IMR-90 (cell line): ENCODE results near the gene SNX25. TPM values are rescaled to one million over a fixed set of nuclear protein-coding genes. Genes with fewer than 3 reads are reported as not detected.

ENCODE experiments used
- ATAC-seq: fragments of 200-7000 bp; cut with Tn5 transposase; 2 replicates; pipeline ENCODE4 v1.9.1; 2020; ENCODE audit warnings: low read depth, mild to moderate bottlenecking, moderate library complexity
- BruUV-seq: library from RNA; stranded (reverse); fragments of 400-500 nt; replicated peaks from 2 replicates; lab custom pipeline; 2021; lab: Mats Ljungman, UMichigan
- CTCF ChIA-PET: fragments of 300-600 bp; formaldehyde crosslinking; extraction: SDS; loops from one replicate; lab custom pipeline; 2021; ENCODE audit warnings: antibody characterized with exemption; lab: Yijun Ruan, JAX
- POLR2A ChIA-PET: fragments of 300-600 bp; sonication (Branson Sonifier 250); formaldehyde crosslinking; loops from one replicate; lab custom pipeline; 2022; ENCODE audit warnings: antibody characterized with exemption; ENCODE audit not compliant: unreplicated experiment; lab: Charles Lee
- DNase-seq: peaks from one replicate; pipeline ENCODE4 v3.0.0; 2013
- H2AFZ ChIP-seq: replicated peaks from 2 replicates; pipeline ENCODE3; 2013; ENCODE audit warnings: low read length, mild to moderate bottlenecking; ENCODE audit not compliant: poor library complexity
- H2AK5ac ChIP-seq: 2 replicates; pipeline ENCODE4 v1.6.1; 2013; ENCODE audit warnings: low read depth, low read length, inconsistent platforms
- H2AK9ac ChIP-seq: replicated peaks from 2 replicates; pipeline ENCODE3; 2013; ENCODE audit warnings: mild to moderate bottlenecking, low read depth, low read length, moderate library complexity; ENCODE audit not compliant: poor library complexity
- H2BK120ac ChIP-seq: 2 replicates; pipeline ENCODE4 v1.6.1; 2013; ENCODE audit warnings: low read depth, low read length, inconsistent platforms
- H2BK15ac ChIP-seq: 3 replicates; pipeline ENCODE4 v1.6.1; 2013; ENCODE audit warnings: low read depth, low read length, inconsistent platforms
- H2BK20ac ChIP-seq: 2 replicates; pipeline ENCODE4 v1.6.1; 2013; ENCODE audit warnings: low read depth, mild to moderate bottlenecking, inconsistent platforms, low read length, moderate library complexity
- H2BK5ac ChIP-seq: 2 replicates; pipeline ENCODE4 v1.6.1; 2013; ENCODE audit warnings: mild to moderate bottlenecking, low read depth, low read length, inconsistent platforms; ENCODE audit not compliant: poor library complexity, severe bottlenecking
- H3K14ac ChIP-seq: replicated peaks from 2 replicates; pipeline ENCODE4 v1.6.1; 2013; ENCODE audit warnings: low read depth, low read length, inconsistent platforms
- H3K18ac ChIP-seq: 2 replicates; pipeline ENCODE4 v1.6.1; 2013; ENCODE audit warnings: low read depth, low read length, control low read depth
- H3K23ac ChIP-seq: 2 replicates; pipeline ENCODE4 v1.6.1; 2013; ENCODE audit warnings: low read depth, low read length, inconsistent platforms
- H3K27ac ChIP-seq: 2 replicates; pipeline ENCODE4 v1.5.1; 2013; ENCODE audit warnings: mild to moderate bottlenecking, control low read depth, low read length; ENCODE audit not compliant: insufficient read depth
- H3K27me3 ChIP-seq: 2 replicates; pipeline ENCODE4 v1.6.1; 2013; ENCODE audit warnings: low read length; ENCODE audit not compliant: control insufficient read depth, insufficient read depth
- H3K36me3 ChIP-seq: 2 replicates; pipeline ENCODE4 v1.6.1; 2013; ENCODE audit warnings: low read length, mixed read lengths; ENCODE audit not compliant: control insufficient read depth, insufficient read depth
- H3K4ac ChIP-seq: 2 replicates; pipeline ENCODE4 v1.6.1; 2013; ENCODE audit warnings: low read depth, low read length, inconsistent platforms
- H3K4me1 ChIP-seq: 2 replicates; pipeline ENCODE4 v1.6.1; 2013; ENCODE audit warnings: low read length, mixed read lengths; ENCODE audit not compliant: control insufficient read depth, insufficient read depth
- H3K4me2 ChIP-seq: 2 replicates; pipeline ENCODE4 v1.6.1; 2013; ENCODE audit warnings: low read depth, mild to moderate bottlenecking, control low read depth, low read length, moderate library complexity
- H3K4me3 ChIP-seq: 2 replicates; pipeline ENCODE4 v1.5.1; 2013; ENCODE audit warnings: low read depth, mild to moderate bottlenecking, control low read depth, low read length, moderate library complexity; ENCODE audit not compliant: insufficient read depth
- H3K56ac ChIP-seq: 2 replicates; pipeline ENCODE4 v1.6.1; 2013; ENCODE audit warnings: low read length, inconsistent platforms; ENCODE audit not compliant: insufficient read depth; ENCODE audit errors: extremely low read depth
- H3K79me1 ChIP-seq, 2 experiments: 2 replicates each; pipeline ENCODE4 v1.6.1; 2013; ENCODE audit warnings: low read length in 2 of 2, inconsistent platforms in 1 of 2, low read depth in 1 of 2
- H3K9ac ChIP-seq: 2 replicates; pipeline ENCODE4 v1.6.1; 2013; ENCODE audit warnings: low read depth, low read length, control low read depth
- H3K9me1 ChIP-seq: 2 replicates; pipeline ENCODE4 v1.6.1; 2013; ENCODE audit warnings: low read length, inconsistent platforms; ENCODE audit not compliant: insufficient read depth
- H3K9me3 ChIP-seq: 2 replicates; pipeline ENCODE4 v1.6.1; 2013; ENCODE audit warnings: low read length; ENCODE audit not compliant: control insufficient read depth, insufficient read depth
- H4K20me1 ChIP-seq: 2 replicates; pipeline ENCODE4 v1.6.1; 2013; ENCODE audit warnings: low read length, inconsistent platforms; ENCODE audit not compliant: insufficient read depth
- H4K5ac ChIP-seq: 2 replicates; pipeline ENCODE4 v1.6.1; 2013; ENCODE audit warnings: mild to moderate bottlenecking, low read depth, low read length, control low read depth
- H4K8ac ChIP-seq, 2 experiments: 2 replicates each; pipeline ENCODE4 v1.6.1; 2013; ENCODE audit warnings: low read depth in 2 of 2, low read length in 2 of 2, control low read depth in 1 of 2, inconsistent platforms in 1 of 2
- H4K91ac ChIP-seq: 2 replicates; pipeline ENCODE4 v1.6.1; 2013; ENCODE audit warnings: low read depth, low read length, inconsistent platforms; ENCODE audit not compliant: insufficient read depth
- BHLHE40 ChIP-seq: fragments of 150-350 bp; IDR thresholded peaks from 2 replicates; pipeline ENCODE4 v1.6.1; 2016; ENCODE audit warnings: mild to moderate bottlenecking, low read depth, low read length
- CHD1 ChIP-seq: IDR thresholded peaks from 2 replicates; pipeline ENCODE4 v1.6.1; 2012; ENCODE audit warnings: low read depth, low read length, improper control_type of control experiment
- CTCF ChIP-seq: conservative IDR thresholded peaks from 2 replicates; pipeline ENCODE4 v1.5.1; 2012; ENCODE audit warnings: mild to moderate bottlenecking, low read depth, low read length, improper control_type of control experiment
- ELK1 ChIP-seq: fragments of 150-350 bp; IDR thresholded peaks from 2 replicates; pipeline ENCODE4 v1.6.1; 2016; ENCODE audit warnings: low read depth, mild to moderate bottlenecking, low read length, moderate library complexity, borderline replicate concordance
- MAFK ChIP-seq: IDR thresholded peaks from 2 replicates; pipeline ENCODE4 v1.6.1; 2012; ENCODE audit warnings: low read depth, low read length, improper control_type of control experiment
- MAZ ChIP-seq: IDR thresholded peaks from 2 replicates; pipeline ENCODE4 v1.6.1; 2012; ENCODE audit warnings: low read depth, mild to moderate bottlenecking, low read length, improper control_type of control experiment, moderate library complexity, borderline replicate concordance
- MXI1 ChIP-seq: IDR thresholded peaks from 2 replicates; pipeline ENCODE4 v1.6.1; 2012; ENCODE audit warnings: low read depth, mild to moderate bottlenecking, low read length, moderate library complexity, borderline replicate concordance
- NFE2L2 ChIP-seq: fragments of 150-350 bp; IDR thresholded peaks from 2 replicates; pipeline ENCODE4 v1.6.1; 2016; ENCODE audit warnings: low read depth, mild to moderate bottlenecking, low read length
- POLR2A ChIP-seq: IDR thresholded peaks from 2 replicates; pipeline ENCODE4 v1.6.1; 2012; ENCODE audit warnings: mild to moderate bottlenecking, low read depth, low read length
- RAD21 ChIP-seq: IDR thresholded peaks from 2 replicates; pipeline ENCODE4 v1.6.1; 2012; ENCODE audit warnings: low read length, improper control_type of control experiment
- RCOR1 ChIP-seq: IDR thresholded peaks from 2 replicates; pipeline ENCODE4 v1.6.1; 2012; ENCODE audit warnings: mild to moderate bottlenecking, low read length, improper control_type of control experiment; ENCODE audit not compliant: insufficient replicate concordance
- RFX5 ChIP-seq: IDR thresholded peaks from 2 replicates; pipeline ENCODE4 v1.8.0; 2012; ENCODE audit warnings: low read depth, mild to moderate bottlenecking, low read length, moderate library complexity
- SMC3 ChIP-seq: fragments of 150-350 bp; IDR thresholded peaks from 2 replicates; pipeline ENCODE4 v1.6.1; 2016; ENCODE audit warnings: low read depth, mild to moderate bottlenecking, antibody characterized with exemption, low read length, moderate library complexity
- USF2 ChIP-seq: fragments of 150-350 bp; IDR thresholded peaks from 2 replicates; pipeline ENCODE4 v1.6.1; 2017; ENCODE audit warnings: mild to moderate bottlenecking, antibody characterized with exemption, low read length, low read depth
- WGBS, 2 experiments: methylation state at CpG; one replicate each; pipeline versions ENCODE4 v1.1.5 to v1.1.7; 2013; ENCODE audit warnings: missing lambda C conversion rate in 2 of 2; ENCODE audit not compliant: insufficient read length in 1 of 2; ENCODE audit errors: extremely low coverage in 2 of 2; 5-methylcytosine and 5-hydroxymethylcytosine counted together
- dilution Hi-C: fragments of 300-500 bp; cut with HindIII; formaldehyde crosslinking; loops from one replicate; pipeline ENCODE4 v1.14.3; 2018; ENCODE audit warnings: low sequenced_read_pairs; ENCODE audit not compliant: unreplicated experiment
- in situ Hi-C: fragments of 300-500 bp; cut with MboI; formaldehyde crosslinking; loops from 3 replicates; pipeline ENCODE4 v1.14.3; 2019; ENCODE audit warnings: low sequenced_read_pairs, inconsistent platforms, mixed read lengths
- intact Hi-C: fragments of 100-400 bp; cut with micrococcal nuclease; formaldehyde crosslinking; loops from 2 replicates; pipeline ENCODE4 v1.10.0; 2022
- polyA plus RNA-seq, 3 experiments: library from polyadenylated mRNA; depleted of rRNA; stranded (reverse); fragments of >200 nt; gene quantifications; 2 replicates each; pipeline ENCODE4 v1.2.3, GENCODE V29; 2012; ENCODE audit warnings: low replicate concordance in 1 of 3
- total RNA-seq: library from RNA; depleted of rRNA; stranded (reverse); fragments of >200 nt; gene quantifications from 2 replicates; pipeline ENCODE4 v1.2.3, GENCODE V29; 2012

The SNX25 gene
- total and polyA plus RNA-seq, 2 of the 4 experiments (the other 2 are of a cell fraction): 11.4 to 28.3 TPM

GRCh38 chr4:185287031-185287430, 77.6 kb downstream of the SNX25 start:
- POLR2A ChIA-PET: interaction anchor here (0.6 kb wide), 1 partner anchor 17 kb away, joined by 3 read pairs; no protein-coding TSS in a partner anchor

More at GRCh38 chr4:185287031-185287430, 77.6 kb downstream of the SNX25 start:
- intact Hi-C loops: no loop called here
- Histone ChIP-seq H3K9me1 (peaks cover 7% of the 10 kb centered on the region; the same call in 1 of the 2 replicates), H4K91ac (no peak overlapping the region), H3K4me3 (no peak overlapping the region), H3K9ac (no peak overlapping the region), H3K18ac (no peak overlapping the region), H3K79me1 (peaks cover 0 to 3% of the 10 kb centered on the region in 2 experiments; a peak in 1 of 4 replicates), H3K56ac (no peak overlapping the region), H4K20me1 (no peaks in the 10 kb centered on the region; the same call in 1 of the 2 replicates), H4K5ac (no peak overlapping the region), H2BK15ac (no peak overlapping the region), H2AFZ (no peak overlapping the region), H3K36me3 (peaks cover 5% of the 10 kb centered on the region), H2BK20ac (no peak overlapping the region), H3K27me3 (no peaks in the 10 kb centered on the region), H4K8ac (no peak overlapping the region), H3K9me3 (no peaks in the 10 kb centered on the region), H3K4me1 (peaks cover 7% of the 10 kb centered on the region), H2AK5ac (no peak overlapping the region), H2AK9ac (no peak overlapping the region), H3K4ac (no peak overlapping the region), H2BK120ac (no peak overlapping the region), H3K23ac (no peak overlapping the region), H2BK5ac (no peak overlapping the region), H3K14ac (no peak overlapping the region), H3K27ac (no peak overlapping the region), H3K4me2 (no peak overlapping the region)
- 80% methylated on average over 2 of the region's 4 CpGs; no CpG with 5 or more reads in 1 of the 2 experiments for WGBS, 2 experiments
- BruUV-seq: no TSS peak
- ATAC-seq (peak; percentile 24; the same call in 1 of the 2 replicates), DNase-seq (no peak)
- CTCF ChIA-PET: no interaction called here
- dilution Hi-C loops: no loop called here
- TF ChIP-seq RFX5: no peak
- no peak for TF ChIP-seq RAD21
- no peak for TF ChIP-seq CTCF
- TF ChIP-seq ELK1: no peak
- no peak for TF ChIP-seq BHLHE40
- TF ChIP-seq MXI1: no peak
- no peak for TF ChIP-seq SMC3
- no peak for TF ChIP-seq MAFK
- TF ChIP-seq NFE2L2: no peak
- no peak for TF ChIP-seq CHD1
- TF ChIP-seq POLR2A: no peak
- no peak for TF ChIP-seq USF2
- TF ChIP-seq RCOR1: no peak
- no peak for TF ChIP-seq MAZ
- in situ Hi-C loops: no loop called here
